Ascending aorta (tissue), 2 donors: ENCODE measurements around the gene CRB3. TPM values are rescaled to one million over a fixed set of nuclear protein-coding genes. Genes with fewer than 3 reads are reported as not detected.

ENCODE experiments used
- DNase-seq, 2 donors: peaks; one replicate each; pipeline ENCODE4 v3.0.0-alpha.2; 2019; ENCODE audit warnings: low spot score in 2 of 2
- H3K27ac ChIP-seq, 2 donors: fragments of 200-600 bp; sonication (generic); one replicate each; pipeline ENCODE4 v1.5.1; 2016 to 2017; ENCODE audit warnings: mild to moderate bottlenecking in 1 of 2
- H3K27me3 ChIP-seq: fragments of 200-600 bp; sonication (generic); one replicate; pipeline ENCODE4 v1.5.1; 2017
- H3K36me3 ChIP-seq, 2 donors: fragments of 200-600 bp; sonication (generic); one replicate each; pipeline ENCODE4 v1.5.1; 2016
- H3K4me1 ChIP-seq, 2 donors: fragments of 200-600 bp; sonication (generic); one replicate each; pipeline ENCODE4 v1.5.1; 2016 to 2017; ENCODE audit warnings: mild to moderate bottlenecking in 1 of 2
- H3K4me3 ChIP-seq, 2 donors: fragments of 200-600 bp; sonication (generic); one replicate each; pipeline ENCODE4 v1.5.1; 2016 to 2017; ENCODE audit warnings: mild to moderate bottlenecking in 1 of 2
- H3K9me3 ChIP-seq, 2 donors: fragments of 200-600 bp; sonication (generic); one replicate each; pipeline ENCODE4 v1.5.1; 2016
- CTCF ChIP-seq, 3 experiments: fragments of 200-600 bp in 2 of 3; fragments of 450-650 bp in 1 of 3; sonication (generic) in 2 of 3; IDR thresholded peaks; one replicate each; pipeline ENCODE4 v1.5.1; 2016 to 2019; ENCODE audit warnings: antibody characterized with exemption in 3 of 3, mild to moderate bottlenecking in 1 of 3, moderate library complexity in 1 of 3
- intact Hi-C: fragments of 100-400 bp; cut with DNase I; formaldehyde crosslinking; loops from one replicate; pipeline ENCODE4 v1.15.1; 2023
- total RNA-seq: library from RNA; depleted of rRNA; stranded (reverse); fragments of >200 nt; gene quantifications from one replicate; pipeline ENCODE4 v1.1.0, GENCODE V29; 2016

CRB3 gene
- total RNA-seq, 1 donor from 2014 or later, result not detected

- DNase-seq, result no peak
- intact Hi-C loops, result no loop called here
- TF ChIP-seq CTCF (IDR thresholded peaks at IDR 0.05), result no peak
- Histone ChIP-seq H3K27ac (no peak overlapping the region), H3K27me3 (no peaks in the 10 kb centered on the region), H3K9me3 (no peaks in the 10 kb centered on the region), H3K4me3 (no peak overlapping the region), H3K4me1 (no peaks in the 10 kb centered on the region), H3K36me3 (no peaks in the 10 kb centered on the region)
These were observed 18.2 kb downstream of the CRB3 start for GRCh38 chr19:6482343-6482686.

- no peaks in the 10 kb centered on the region for H3K4me1 ChIP-seq
- intact Hi-C loops, result no loop called here
- no peak overlapping the region for H3K4me3 ChIP-seq
- no peak for DNase-seq
- no peaks in the 10 kb centered on the region for H3K36me3 ChIP-seq
- no peak for TF ChIP-seq CTCF (IDR thresholded peaks at IDR 0.05)
- H3K27me3 ChIP-seq, result no peaks in the 10 kb centered on the region
- no peak overlapping the region for H3K27ac ChIP-seq
- no peaks in the 10 kb centered on the region for H3K9me3 ChIP-seq
These were observed 19.2 kb downstream of the CRB3 start for GRCh38 chr19:6483235-6483634.

GRCh38 chr19:6484230-6484629, 20.2 kb downstream of the CRB3 start:
- Histone ChIP-seq H3K27me3 (no peaks in the 10 kb centered on the region), H3K36me3 (no peaks in the 10 kb centered on the region), H3K4me3 (no peak overlapping the region), H3K4me1 (no peaks in the 10 kb centered on the region), H3K27ac (no peak overlapping the region), H3K9me3 (no peaks in the 10 kb centered on the region)
- DNase-seq, result no peak
- intact Hi-C loops, result no loop called here
- TF ChIP-seq CTCF (IDR thresholded peaks at IDR 0.05), result no peak

- no peaks in the 10 kb centered on the region for H3K36me3 ChIP-seq
- no peak for TF ChIP-seq CTCF (IDR thresholded peaks at IDR 0.05)
- H3K27ac ChIP-seq, result no peak overlapping the region
- intact Hi-C loops, result no loop called here
- no peaks in the 10 kb centered on the region for H3K4me1 ChIP-seq
- no peaks in the 10 kb centered on the region for H3K27me3 ChIP-seq
- no peaks in the 10 kb centered on the region for H3K9me3 ChIP-seq
- no peak overlapping the region for H3K4me3 ChIP-seq
- DNase-seq, result no peak
These were observed 20.8 kb downstream of the CRB3 start for GRCh38 chr19:6484831-6485230.

GRCh38 chr19:6489278-6490061, 25.4 kb downstream of the CRB3 start:
- Histone ChIP-seq H3K9me3 (no peaks in the 10 kb centered on the region), H3K27ac (no peak overlapping the region), H3K36me3 (no peaks in the 10 kb centered on the region), H3K4me1 (no peaks in the 10 kb centered on the region), H3K27me3 (no peaks in the 10 kb centered on the region), H3K4me3 (no peak overlapping the region)
- DNase-seq, result no peak
- intact Hi-C loops, result no loop called here
- TF ChIP-seq CTCF (IDR thresholded peaks at IDR 0.05), result no peak

GRCh38 chr19:6490134-6490533, 26.1 kb downstream of the CRB3 start:
- TF ChIP-seq CTCF (IDR thresholded peaks at IDR 0.05), result no peak
- DNase-seq, result no peak
- intact Hi-C loops, result no loop called here
- Histone ChIP-seq H3K27ac (no peak overlapping the region), H3K36me3 (no peaks in the 10 kb centered on the region), H3K9me3 (no peaks in the 10 kb centered on the region), H3K4me3 (no peak overlapping the region), H3K4me1 (no peaks in the 10 kb centered on the region), H3K27me3 (no peaks in the 10 kb centered on the region)
